ENCODE measurements around the gene BCAS1. TPM values are rescaled to one million over a fixed set of nuclear protein-coding genes. Genes with fewer than 3 reads are reported as not detected.

Gene BCAS1, protein sequence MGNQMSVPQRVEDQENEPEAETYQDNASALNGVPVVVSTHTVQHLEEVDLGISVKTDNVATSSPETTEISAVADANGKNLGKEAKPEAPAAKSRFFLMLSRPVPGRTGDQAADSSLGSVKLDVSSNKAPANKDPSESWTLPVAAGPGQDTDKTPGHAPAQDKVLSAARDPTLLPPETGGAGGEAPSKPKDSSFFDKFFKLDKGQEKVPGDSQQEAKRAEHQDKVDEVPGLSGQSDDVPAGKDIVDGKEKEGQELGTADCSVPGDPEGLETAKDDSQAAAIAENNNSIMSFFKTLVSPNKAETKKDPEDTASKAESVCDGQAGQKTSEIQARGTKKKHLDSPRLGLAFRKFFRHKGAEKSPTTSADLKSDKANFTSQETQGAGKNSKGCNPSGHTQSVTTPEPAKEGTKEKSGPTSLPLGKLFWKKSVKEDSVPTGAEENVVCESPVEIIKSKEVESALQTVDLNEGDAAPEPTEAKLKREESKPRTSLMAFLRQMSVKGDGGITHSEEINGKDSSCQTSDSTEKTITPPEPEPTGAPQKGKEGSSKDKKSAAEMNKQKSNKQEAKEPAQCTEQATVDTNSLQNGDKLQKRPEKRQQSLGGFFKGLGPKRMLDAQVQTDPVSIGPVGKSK
- under 0.01 TPM in 2 replicates for total RNA-seq

DNA sequence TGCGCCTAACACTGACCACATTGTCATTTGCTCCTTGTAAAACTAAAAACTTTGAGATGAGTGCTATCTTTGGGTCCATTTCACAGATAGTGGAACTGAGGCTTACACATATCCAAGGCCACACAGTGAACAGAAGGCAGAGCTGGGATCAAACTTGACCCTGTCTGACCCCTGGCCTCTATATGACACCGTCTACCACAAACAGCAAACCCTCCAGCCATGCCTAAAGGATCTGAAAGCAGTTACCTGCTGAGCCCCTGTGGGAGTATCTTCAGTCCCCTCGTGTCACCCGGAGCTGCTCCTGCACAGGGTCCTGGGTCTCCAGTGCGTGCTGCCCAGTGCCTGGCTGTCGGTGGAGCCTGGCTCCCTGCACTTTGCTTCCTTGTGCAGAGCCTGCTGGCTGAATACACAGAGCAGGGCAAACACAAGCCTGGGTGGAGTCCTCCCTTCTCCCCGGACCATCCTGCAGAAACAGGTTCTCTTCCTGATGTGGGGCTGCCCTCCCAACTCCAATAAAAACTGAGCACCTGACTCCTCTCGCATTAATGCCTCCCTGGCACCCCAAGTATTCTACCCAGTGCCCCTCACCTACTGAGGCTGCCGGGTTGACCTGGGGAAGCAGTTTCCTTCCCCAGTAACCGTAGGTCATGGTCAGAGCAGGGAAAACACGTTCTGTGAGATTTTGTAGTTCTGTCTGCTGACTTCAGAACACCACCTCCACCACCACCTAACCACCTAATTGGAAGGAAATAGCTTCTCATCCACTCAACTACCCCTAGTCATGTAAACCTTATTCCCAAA is at the start of gene BCAS1:
Gene BCAS1, minus strand, starts transcription at position 408 of the 801 bp plus-strand sequence. CDS start 11,876 bp downstream, outside the sequence.
- TF ChIP-seq, protein P1, sequence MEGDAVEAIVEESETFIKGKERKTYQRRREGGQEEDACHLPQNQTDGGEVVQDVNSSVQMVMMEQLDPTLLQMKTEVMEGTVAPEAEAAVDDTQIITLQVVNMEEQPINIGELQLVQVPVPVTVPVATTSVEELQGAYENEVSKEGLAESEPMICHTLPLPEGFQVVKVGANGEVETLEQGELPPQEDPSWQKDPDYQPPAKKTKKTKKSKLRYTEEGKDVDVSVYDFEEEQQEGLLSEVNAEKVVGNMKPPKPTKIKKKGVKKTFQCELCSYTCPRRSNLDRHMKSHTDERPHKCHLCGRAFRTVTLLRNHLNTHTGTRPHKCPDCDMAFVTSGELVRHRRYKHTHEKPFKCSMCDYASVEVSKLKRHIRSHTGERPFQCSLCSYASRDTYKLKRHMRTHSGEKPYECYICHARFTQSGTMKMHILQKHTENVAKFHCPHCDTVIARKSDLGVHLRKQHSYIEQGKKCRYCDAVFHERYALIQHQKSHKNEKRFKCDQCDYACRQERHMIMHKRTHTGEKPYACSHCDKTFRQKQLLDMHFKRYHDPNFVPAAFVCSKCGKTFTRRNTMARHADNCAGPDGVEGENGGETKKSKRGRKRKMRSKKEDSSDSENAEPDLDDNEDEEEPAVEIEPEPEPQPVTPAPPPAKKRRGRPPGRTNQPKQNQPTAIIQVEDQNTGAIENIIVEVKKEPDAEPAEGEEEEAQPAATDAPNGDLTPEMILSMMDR (IDR thresholded peaks at IDR 0.05; ENCODE audit: insufficient read depth, low read depth, low read length) = no peak
- DNase-seq (ENCODE audit: low read depth) = no peak

DNA sequence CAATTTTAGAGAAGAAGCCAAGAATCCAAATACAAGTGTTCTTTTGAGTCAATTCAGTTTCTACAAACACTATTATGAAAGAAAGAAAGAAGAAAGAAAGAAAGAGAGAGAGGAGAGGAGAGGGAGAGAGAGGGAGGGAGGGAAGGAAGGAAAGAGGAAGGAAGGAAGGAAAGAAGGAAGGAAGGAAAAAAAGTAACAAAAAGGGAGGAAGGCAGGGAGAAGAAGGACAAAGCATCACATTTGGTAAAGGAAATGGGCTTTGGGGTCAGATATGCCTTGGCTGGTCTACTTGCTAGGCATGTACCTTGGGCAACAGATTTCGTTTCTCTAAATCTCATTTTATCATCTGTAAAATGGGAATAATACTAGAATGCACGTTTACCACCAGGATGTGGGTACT is 49.4 kb upstream of the BCAS1 start:
- TF ChIP-seq, protein P1 (IDR thresholded peaks at IDR 0.05; ENCODE audit: insufficient read depth, low read depth, low read length) = no peak
- H3K4me3 ChIP-seq (ENCODE audit: low read depth, low read length) = no peak overlapping the region
- DNase-seq (ENCODE audit: low read depth) = no peak

More for the DNA sequence above, at the start of gene BCAS1:
- H3K4me3 ChIP-seq (ENCODE audit: low read depth, low read length) = no peak within 1 kb of the TSS

DNA sequence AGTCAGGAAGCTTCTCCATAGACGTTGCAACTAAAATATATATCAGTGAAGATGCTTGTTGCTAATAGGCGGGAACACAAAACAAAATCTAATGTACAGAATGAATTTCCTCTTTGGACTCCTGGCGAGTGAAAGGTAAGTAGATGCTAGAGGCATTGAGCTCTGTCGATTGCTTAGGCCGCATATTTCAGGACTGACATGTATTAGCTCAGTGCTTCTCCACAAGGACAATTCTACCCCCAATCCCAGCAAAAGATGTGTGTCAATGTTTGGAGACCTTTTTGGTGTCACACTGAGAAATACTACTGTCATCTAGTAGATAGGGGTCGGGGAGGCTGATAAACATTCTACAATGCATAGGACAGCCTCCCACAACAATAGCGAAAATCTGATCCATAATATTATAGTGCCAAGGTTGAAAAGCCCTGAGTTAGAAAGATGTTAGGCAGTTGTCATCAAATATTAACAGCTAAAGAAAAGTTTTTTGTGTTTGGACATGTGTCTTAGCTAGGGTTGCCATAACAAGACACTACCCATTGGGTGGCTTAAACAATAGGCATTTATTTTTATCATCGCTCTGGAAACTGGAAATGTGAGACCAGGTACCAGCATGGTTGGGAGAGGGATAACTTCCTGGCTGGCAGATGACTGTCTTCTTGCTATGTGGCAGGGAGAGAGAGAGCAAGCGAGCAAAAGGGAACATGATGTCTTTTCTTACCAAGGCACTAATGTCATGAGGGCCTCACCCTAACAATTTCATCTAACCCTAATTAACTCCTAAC is 48.0 kb upstream of the BCAS1 start:
- no peak overlapping the region for H3K4me3 ChIP-seq (ENCODE audit: low read depth, low read length)
- no peak for DNase-seq (ENCODE audit: low read depth)
- TF ChIP-seq, protein P1 (IDR thresholded peaks at IDR 0.05; ENCODE audit: insufficient read depth, low read depth, low read length) = no peak

DNA sequence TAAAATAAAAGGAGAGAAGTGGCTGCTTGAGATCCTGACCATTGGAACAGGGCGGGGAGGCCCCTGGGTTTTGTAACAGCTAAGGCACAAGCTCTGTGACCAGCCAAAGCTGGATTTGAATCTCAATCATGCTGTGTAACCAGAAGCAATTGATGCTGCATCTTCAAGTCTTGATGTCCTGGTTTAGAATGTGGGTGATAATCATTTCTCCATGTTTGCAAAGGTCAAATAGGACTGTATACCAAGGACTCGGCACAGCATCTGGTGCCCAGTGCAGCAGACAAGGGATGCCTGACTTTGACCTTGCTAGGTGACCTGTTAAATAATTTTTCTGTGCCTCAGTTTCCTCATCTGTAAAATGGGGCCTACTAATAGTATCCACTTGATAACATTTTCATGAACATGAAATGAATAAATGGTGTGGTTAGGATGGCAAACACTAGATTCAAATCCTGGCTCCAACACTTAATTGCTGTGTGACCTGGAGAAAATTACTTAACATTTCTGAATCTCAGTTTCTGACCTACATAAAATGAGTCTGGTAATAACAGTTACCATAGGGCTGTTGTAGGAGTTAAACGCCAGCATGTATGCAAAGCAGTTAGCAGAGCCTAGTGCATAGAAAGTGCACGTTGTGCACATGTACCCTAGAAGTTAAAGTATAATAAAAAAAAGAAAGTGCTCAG is 46.3 kb upstream of the BCAS1 start:
- TF ChIP-seq, protein P1 (IDR thresholded peaks at IDR 0.05; ENCODE audit: insufficient read depth, low read depth, low read length) = no peak
- no peak overlapping the region for H3K4me3 ChIP-seq (ENCODE audit: low read depth, low read length)
- no peak for DNase-seq (ENCODE audit: low read depth)

DNA sequence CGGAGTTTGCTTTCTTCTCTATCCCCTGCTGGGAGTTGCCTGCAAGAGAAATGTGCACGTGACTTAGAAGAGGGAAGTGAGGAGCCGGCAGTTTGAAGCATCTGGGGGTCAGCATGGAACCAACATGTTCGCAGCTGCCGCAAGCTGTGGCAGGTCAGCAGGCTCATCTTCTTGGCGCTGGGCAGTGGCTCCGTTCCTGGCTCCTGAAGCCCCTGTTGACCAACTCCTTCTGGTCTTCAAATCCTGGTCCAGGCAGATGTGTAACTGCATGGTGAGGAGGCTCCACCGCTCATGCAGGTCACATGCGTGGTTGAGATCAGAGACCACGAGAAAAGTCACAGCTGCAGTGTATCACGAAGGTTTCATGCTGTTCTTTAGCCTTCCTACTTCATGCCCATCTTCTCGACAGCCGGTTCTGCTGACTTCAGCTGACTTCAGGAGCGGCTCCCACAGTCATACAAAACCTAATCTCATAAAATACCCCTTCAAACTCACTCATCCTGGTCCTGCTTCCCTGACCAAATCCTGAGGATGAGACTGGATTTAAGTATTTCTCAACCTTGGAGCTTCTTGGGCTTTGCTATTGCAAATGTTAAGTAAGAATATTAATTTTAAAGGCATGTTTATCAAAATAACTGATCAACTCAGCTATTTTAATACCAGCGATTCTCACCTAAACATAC is 44.9 kb upstream of the BCAS1 start:
- DNase-seq (ENCODE audit: low read depth) = peak; percentile 93
- no peak overlapping the region for H3K4me3 ChIP-seq (ENCODE audit: low read depth, low read length)
- TF ChIP-seq, protein P1 (IDR thresholded peaks at IDR 0.05; ENCODE audit: insufficient read depth, low read depth, low read length) = no peak
